HL-60 (cell line): ENCODE measurements around the gene ARMC6.
A peak's percentile ranks its signal among the peaks of the same experiment; 100 is the strongest.

Source experiments
- DNase-seq, 2 experiments: peaks; one replicate each; pipeline ENCODE4 v3.0.0-alpha.2; 2010 to 2020; ENCODE audit warnings: low read depth in 1 of 2, low spot score in 1 of 2
- H3K27ac ChIP-seq: fragments of 250-450 bp; sonication (Bioruptor Pico); replicated peaks from 2 replicates; pipeline ENCODE4 v1.5.1; 2020; ENCODE audit warnings: mild to moderate bottlenecking, moderate library complexity
- H3K27me3 ChIP-seq: fragments of 250-450 bp; sonication (Bioruptor Pico); 2 replicates; pipeline ENCODE4 v1.5.1; 2021; ENCODE audit warnings: mild to moderate bottlenecking, moderate library complexity; ENCODE audit not compliant: insufficient read depth, poor library complexity, severe bottlenecking
- H3K4me3 ChIP-seq: replicated peaks from 2 replicates; pipeline ENCODE4 v1.5.1; 2011; ENCODE audit warnings: mild to moderate bottlenecking, control low read depth, low read length; ENCODE audit not compliant: insufficient read depth
- GABPA ChIP-seq: IDR thresholded peaks from 2 replicates; pipeline ENCODE4 v1.6.1; 2012; ENCODE audit warnings: low read depth
- POLR2AphosphoS5 ChIP-seq: IDR thresholded peaks from 2 replicates; pipeline ENCODE4 v1.6.1; 2012; ENCODE audit warnings: low read depth
- REST ChIP-seq: IDR thresholded peaks from 2 replicates; pipeline ENCODE4 v1.6.1; 2012; ENCODE audit warnings: low read depth; ENCODE audit not compliant: insufficient replicate concordance
- SPI1 ChIP-seq: IDR thresholded peaks from 2 replicates; pipeline ENCODE4 v1.6.1; 2012; ENCODE audit warnings: low read depth, mild to moderate bottlenecking, borderline replicate concordance
- TF ChIP-seq, protein P1 (sequence below): IDR thresholded peaks from one replicate; pipeline ENCODE4 v1.5.1; 2011; ENCODE audit warnings: low read length, control low read depth, inconsistent platforms; ENCODE audit not compliant: insufficient read depth

The ARMC6 gene

DNA sequence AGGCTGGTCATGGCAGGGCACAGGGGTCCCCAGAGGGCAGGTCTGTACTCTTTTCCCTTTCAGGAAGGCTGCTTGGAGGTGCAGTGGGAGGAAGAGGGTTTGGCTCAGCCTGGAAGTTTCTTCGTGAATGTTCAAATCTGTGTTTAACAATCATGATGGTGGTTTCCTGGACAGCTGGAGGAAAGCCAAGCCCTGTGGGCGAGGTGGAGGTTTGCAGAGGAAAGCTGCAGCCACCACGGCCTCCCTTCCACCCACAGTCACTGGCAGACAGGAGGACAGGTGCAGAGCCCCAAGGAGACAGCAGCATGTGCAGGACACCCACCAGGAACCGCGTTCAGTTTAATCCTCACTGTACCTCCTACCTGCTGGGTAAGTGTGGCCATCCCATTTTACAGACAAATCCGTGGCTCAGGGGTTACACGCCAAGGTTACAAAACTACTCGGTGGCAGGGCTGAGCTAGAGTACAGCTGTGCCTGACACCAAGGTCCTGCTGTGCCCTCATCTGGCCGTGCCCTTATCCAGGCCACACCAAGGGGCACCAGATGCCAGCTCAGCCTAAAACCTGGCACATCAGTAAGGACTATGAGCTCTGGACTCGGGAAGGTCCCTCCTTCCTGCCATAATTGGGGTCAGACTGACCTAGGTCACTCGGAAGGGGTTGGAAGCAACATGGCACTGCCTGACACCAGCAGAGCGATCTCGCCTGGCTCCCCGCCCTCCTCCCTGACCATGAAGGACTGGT, 34.2 kb upstream of the ARMC6 start:
- DNase-seq, result no peak
- TF ChIP-seq POLR2AphosphoS5 (no peak), REST (no peak), SPI1 (no peak), GABPA (no peak)
- TF ChIP-seq, protein P1, sequence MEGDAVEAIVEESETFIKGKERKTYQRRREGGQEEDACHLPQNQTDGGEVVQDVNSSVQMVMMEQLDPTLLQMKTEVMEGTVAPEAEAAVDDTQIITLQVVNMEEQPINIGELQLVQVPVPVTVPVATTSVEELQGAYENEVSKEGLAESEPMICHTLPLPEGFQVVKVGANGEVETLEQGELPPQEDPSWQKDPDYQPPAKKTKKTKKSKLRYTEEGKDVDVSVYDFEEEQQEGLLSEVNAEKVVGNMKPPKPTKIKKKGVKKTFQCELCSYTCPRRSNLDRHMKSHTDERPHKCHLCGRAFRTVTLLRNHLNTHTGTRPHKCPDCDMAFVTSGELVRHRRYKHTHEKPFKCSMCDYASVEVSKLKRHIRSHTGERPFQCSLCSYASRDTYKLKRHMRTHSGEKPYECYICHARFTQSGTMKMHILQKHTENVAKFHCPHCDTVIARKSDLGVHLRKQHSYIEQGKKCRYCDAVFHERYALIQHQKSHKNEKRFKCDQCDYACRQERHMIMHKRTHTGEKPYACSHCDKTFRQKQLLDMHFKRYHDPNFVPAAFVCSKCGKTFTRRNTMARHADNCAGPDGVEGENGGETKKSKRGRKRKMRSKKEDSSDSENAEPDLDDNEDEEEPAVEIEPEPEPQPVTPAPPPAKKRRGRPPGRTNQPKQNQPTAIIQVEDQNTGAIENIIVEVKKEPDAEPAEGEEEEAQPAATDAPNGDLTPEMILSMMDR, result no peak
- Histone ChIP-seq H3K27me3 (no peaks in the 10 kb centered on the region), H3K4me3 (no peak overlapping the region), H3K27ac (no peak overlapping the region)

- no peak overlapping the region for H3K27ac ChIP-seq
- no peaks in the 10 kb centered on the region for H3K27me3 ChIP-seq
- TF ChIP-seq REST (no peak), SPI1 (no peak), POLR2AphosphoS5 (no peak), GABPA (no peak)
- TF ChIP-seq, protein P1, result peak; percentile 12
- no peak for DNase-seq
- no peak overlapping the region for H3K4me3 ChIP-seq
Observed at GRCh38 chr19:18999896-19000620, 33.3 kb upstream of the ARMC6 start.

GRCh38 chr19:19004144-19004543, 29.3 kb upstream of the ARMC6 start:
- TF ChIP-seq POLR2AphosphoS5, result 0 out of 2 replicates have a peak, but pooled peaks have one; percentile 14
- TF ChIP-seq, protein P1, result no peak

More at GRCh38 chr19:19004144-19004543, 29.3 kb upstream of the ARMC6 start:
- no peaks in the 10 kb centered on the region for H3K27me3 ChIP-seq
- H3K27ac ChIP-seq, result no peak overlapping the region
- no peak overlapping the region for H3K4me3 ChIP-seq
- DNase-seq, result no peak
